ENCODE data around the gene SFXN3. TPM values are rescaled to one million over a fixed set of nuclear protein-coding genes. Genes with fewer than 3 reads are reported as not detected.

The SFXN3 gene
- total and polyA plus RNA-seq, 2 of the 13 experiments (the other 11 are each of a cell fraction or from before 2014, with no cell fraction given), result 16.8 to 71.5 TPM

- TF ChIP-seq MAZ (IDR thresholded peaks at IDR 0.05; ENCODE audit: borderline replicate concordance, low read depth, low read length) (peak; percentile 25; the same call in 1 of the 2 replicates), MAZ (CRISPR knock-in tag; IDR thresholded peaks at IDR 0.05; ENCODE audit: low read depth) (peak; percentile 95), RXRB (CRISPR knock-in tag; IDR thresholded peaks at IDR 0.05; ENCODE audit: borderline replicate concordance) (peak; percentile 31; the same call in 1 of the 2 replicates), ZNF234 (CRISPR knock-in tag; conservative IDR thresholded peaks at IDR 0.05) (0 out of 2 replicates have a peak, but pooled peaks have one; percentile 78), KLF6 (CRISPR knock-in tag; IDR thresholded peaks at IDR 0.05) (peak; percentile 80; the same call in 1 of the 2 replicates), RARA (CRISPR knock-in tag; IDR thresholded peaks at IDR 0.05) (peak; percentile 49), SNAPC2 (CRISPR knock-in tag; IDR thresholded peaks at IDR 0.05) (no peak; the same call in 1 of the 2 replicates), ZBTB3 (CRISPR knock-in tag; IDR thresholded peaks at IDR 0.05; ENCODE audit: borderline replicate concordance, low read depth) (0 out of 2 replicates have a peak, but pooled peaks have one; percentile 78), ZNF737 (CRISPR knock-in tag; IDR thresholded peaks at IDR 0.05; ENCODE audit: borderline replicate concordance) (no peak), GRHL1 (CRISPR knock-in tag; conservative IDR thresholded peaks at IDR 0.05) (no peak), PBX2 (CRISPR knock-in tag; IDR thresholded peaks at IDR 0.05) (no peak), TOPORS (CRISPR knock-in tag; IDR thresholded peaks at IDR 0.05) (peak; percentile 50; the same call in 1 of the 2 replicates), ZNF264 (CRISPR knock-in tag; IDR thresholded peaks at IDR 0.05) (peak; percentile 17; the same call in 1 of the 2 replicates), CERS6 (CRISPR knock-in tag; IDR thresholded peaks at IDR 0.05) (0 out of 2 replicates have a peak, but pooled peaks have one; percentile 84), ZNF761 (CRISPR knock-in tag; conservative IDR thresholded peaks at IDR 0.05) (peak; percentile 68; the same call in 1 of the 2 replicates), MTF1 (CRISPR knock-in tag; IDR thresholded peaks at IDR 0.05) (0 out of 2 replicates have a peak, but pooled peaks have one; percentile 79), RFXAP (CRISPR knock-in tag; IDR thresholded peaks at IDR 0.05; ENCODE audit: borderline replicate concordance) (peak; percentile 84; the same call in 1 of the 2 replicates), THRA (CRISPR knock-in tag; IDR thresholded peaks at IDR 0.05; ENCODE audit: borderline replicate concordance) (no peak)
- TF ChIP-seq, protein P1, sequence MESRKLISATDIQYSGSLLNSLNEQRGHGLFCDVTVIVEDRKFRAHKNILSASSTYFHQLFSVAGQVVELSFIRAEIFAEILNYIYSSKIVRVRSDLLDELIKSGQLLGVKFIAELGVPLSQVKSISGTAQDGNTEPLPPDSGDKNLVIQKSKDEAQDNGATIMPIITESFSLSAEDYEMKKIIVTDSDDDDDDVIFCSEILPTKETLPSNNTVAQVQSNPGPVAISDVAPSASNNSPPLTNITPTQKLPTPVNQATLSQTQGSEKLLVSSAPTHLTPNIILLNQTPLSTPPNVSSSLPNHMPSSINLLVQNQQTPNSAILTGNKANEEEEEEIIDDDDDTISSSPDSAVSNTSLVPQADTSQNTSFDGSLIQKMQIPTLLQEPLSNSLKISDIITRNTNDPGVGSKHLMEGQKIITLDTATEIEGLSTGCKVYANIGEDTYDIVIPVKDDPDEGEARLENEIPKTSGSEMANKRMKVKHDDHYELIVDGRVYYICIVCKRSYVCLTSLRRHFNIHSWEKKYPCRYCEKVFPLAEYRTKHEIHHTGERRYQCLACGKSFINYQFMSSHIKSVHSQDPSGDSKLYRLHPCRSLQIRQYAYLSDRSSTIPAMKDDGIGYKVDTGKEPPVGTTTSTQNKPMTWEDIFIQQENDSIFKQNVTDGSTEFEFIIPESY (CRISPR knock-in tag; IDR thresholded peaks at IDR 0.05), result peak; percentile 41
Observed at GRCh38 chr10:101062232-101063049, 31.4 kb downstream of the SFXN3 start (continued).
